G401.6 (cell line): ENCODE results near the gene RGS16.

Experiments
- FAIRE-seq: peaks from 2 replicates; lab custom pipeline; 2012; peaks lifted over from hg19 to GRCh38; lab: Jason Lieb, UNC

Gene RGS16

DNA sequence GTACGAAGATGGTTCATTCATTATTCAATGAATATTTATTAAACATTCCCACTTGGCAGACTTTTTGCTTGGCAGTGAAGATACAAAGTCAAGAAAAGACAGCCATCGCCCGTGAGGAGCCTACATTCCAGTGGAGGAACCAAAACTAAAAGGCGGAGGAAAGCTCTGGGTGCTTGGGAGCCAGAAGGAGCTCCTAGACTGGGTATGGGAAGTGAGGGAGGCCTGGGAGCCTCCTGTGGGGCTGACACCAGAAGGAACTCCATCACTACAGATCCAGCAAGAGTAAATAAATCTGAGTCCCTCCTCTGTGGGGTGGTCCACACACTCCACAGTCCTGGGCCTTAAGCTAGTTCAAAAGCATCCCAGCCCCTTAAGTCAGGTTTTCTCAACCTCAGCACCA lies 30.0 kb downstream of the RGS16 start:
- FAIRE-seq = no peak

- no peak for FAIRE-seq
Measured at GRCh38 chr1:182570611-182570970, 33.6 kb downstream of the RGS16 start.

DNA sequence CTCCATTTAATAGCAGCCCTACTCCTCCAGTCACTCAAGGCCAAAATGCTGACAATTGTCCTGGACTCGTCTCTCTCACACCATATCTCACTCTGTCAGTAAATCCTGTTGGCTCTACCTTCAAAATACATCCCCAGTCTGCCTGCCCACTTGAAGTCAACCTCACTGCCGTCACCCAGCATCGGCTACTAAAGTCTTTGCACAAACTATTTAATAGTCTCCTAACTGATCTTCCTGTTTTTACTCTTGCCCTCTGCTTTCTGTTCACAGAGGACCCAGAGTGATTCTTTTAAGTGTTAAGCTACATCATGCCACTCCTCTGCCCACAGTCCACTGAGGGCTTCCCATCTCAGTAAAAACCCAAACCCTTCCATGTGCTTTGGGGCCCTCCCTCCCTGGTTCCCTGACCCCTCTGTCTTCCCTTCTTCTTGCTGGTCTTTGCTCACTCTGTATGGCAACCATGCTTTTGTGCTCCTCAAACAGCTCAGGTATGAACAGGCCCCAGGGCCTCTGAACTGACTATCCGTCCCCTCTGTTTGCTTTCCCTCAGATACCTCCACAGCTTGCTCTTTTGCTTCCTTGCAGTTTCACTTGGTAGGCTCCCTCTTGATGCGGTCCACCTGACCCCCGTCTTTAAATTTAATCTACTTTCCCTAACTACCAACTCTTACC lies 34.1 kb downstream of the RGS16 start:
- no peak for FAIRE-seq

- no peak for FAIRE-seq
Measured at GRCh38 chr1:182568647-182569284, 35.4 kb downstream of the RGS16 start.

DNA sequence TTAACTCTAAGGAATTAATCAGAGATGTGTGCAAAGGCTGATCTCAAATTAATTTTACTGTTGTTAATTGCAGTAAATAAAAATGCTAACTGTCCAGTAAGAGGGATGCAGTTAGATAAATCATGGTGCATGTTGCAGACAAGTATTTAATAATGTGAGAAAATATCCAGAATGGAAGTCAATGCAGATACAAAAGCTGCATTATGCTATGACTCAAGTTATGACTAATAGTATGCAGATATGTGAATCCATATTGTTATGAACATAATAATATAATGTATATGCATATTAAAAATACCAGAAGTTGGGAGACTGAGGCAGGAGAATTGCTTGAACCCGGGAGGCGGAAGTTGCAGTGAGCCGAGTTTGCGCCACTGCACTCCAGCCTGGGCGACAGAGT lies 36.6 kb downstream of the RGS16 start:
- FAIRE-seq = no peak

GRCh38 chr1:182565537-182565936 lies 38.7 kb downstream of the RGS16 start:
- no peak for FAIRE-seq

- FAIRE-seq = no peak
Measured at GRCh38 chr1:182564406-182565004, 39.7 kb downstream of the RGS16 start.

DNA sequence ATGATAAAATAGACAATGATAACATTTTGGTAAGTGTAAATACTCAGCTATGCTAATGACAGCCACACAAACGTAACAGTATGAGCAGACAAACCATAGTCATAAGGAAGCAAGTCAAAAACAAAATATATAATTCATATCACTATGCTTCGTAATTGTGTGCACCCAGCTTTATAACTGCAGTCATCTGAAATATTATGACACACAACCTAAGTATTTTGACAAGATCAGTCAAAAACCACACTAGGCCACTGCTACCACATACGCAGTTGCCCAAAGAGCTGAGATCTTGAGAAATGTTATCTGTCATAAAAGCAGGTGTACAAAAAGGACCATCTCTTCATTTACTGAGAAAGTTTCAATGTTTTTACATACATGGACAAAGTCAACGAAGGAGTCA lies 41.1 kb downstream of the RGS16 start:
- no peak for FAIRE-seq

DNA sequence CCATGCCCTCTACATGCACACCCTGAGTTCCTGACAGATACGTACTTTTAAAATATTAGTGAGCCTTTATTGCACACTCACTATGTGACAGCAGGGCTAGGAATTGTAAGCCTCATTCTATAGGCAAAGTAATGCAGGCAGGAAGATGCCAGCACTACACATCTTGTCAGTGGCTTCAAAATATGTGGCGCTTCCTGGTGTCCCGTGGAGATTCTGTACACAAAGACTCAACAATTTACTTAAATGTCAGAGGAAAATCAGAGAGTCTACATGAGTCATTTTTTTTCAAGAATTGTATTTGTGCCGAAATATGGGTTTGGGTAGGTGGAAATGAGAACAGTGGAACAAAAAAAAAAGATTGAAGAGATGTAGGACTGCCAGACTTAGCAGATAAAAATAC lies 42.7 kb downstream of the RGS16 start:
- no peak for FAIRE-seq

DNA sequence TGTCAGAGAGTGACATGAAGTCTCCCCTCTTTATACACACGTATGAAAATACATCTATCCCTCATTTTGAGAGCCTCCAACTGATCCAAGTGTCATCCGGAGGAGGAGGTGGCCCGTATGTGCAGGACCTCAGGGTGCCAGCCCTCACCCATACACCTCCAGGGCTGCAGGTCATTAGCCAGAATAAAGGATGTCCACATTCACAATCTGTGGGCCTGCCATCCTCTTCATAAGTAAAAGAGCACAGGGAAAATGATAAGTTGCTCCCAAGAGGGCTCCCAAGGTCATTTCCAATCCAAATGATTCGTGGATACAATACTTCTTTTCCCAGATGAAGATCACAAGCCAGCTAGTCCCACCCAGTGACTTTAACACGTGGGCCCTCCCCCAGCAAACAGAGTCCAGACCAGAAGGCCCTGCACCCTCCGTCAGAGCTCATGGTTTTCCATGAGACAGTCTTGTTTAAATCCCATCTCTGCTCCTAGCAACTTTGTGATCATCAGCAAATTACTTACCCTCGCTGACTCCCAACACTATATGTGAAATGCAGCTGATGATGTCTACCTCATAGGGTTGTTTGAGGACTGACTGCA lies 43.7 kb downstream of the RGS16 start:
- FAIRE-seq = no peak

DNA sequence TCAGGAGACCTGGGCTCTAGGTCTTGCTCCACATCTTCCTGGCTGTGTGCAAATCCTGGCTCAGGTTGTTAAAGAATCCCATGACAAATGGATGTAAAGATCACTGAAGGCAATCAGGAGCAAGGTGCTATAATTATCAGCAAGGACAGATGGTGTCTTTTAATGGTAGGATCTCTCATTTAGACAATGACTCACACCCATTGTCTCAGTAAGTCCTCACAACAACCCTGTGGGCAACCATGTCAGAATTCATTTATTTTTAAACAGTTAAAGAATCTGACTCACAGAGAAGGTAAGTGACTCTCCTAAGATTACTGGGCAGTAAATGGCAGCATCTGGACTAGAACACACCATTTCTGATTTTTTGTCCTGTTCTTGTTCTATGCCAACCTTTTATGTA lies 47.9 kb downstream of the RGS16 start:
- no peak for FAIRE-seq

DNA sequence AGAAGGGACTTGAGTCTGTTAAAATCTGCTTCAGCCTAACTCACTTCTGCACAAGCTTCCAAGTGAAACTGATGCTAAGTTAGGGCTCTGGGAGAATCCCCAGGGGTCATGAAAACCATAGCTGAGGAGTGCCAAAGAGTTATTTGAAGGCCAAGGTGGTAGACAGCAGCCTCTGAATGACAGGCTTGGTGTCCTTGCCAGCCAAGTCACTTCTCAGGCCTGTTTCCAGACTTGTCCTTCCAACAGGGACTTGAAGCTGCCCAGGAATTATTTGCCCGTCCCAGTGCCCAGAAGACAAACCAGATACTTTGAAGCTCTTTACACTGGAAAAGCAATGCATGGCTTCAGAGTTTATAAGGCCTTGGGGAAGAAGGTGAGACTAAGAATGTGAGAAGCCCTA lies 48.7 kb downstream of the RGS16 start:
- no peak for FAIRE-seq

DNA sequence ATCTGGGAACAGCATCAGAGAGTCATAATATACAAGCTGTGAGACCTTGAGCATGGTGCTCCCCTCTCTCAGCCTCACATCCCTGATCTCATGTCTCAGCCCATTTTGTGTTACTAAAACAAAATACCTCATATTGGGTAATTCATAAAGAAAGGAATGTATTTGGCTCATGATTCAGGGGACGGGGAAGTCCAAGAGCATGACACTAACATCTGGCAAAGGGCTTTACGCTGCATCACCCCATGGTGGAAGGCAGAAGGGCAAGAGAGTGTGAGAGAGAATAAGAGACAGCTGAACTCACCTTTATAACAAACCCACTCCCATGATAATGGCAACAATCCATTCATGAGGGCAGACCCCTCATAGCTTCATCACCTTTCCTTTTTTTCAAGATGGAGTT lies 51.7 kb downstream of the RGS16 start:
- no peak for FAIRE-seq

DNA sequence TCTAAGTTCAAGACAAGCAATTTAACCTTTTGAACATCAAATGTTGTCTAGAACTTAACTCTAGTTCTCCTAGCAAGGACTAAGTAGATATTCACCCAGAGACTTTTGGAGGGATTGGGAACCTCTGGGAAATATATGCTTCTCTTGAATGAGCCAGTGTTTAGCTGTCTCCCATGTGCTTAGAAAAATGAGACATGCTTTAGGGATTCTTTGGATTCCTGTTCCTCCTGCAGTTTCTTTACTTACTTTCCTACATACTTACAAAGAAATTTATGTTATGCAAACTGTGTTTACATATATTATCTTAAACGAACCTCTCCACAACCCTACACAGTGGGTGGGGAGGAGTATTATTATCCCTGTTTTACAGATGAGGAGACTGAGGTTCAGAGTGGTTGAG lies 54.4 kb downstream of the RGS16 start:
- no peak for FAIRE-seq

- FAIRE-seq = no peak
Measured at GRCh38 chr1:182549346-182549745, 54.8 kb downstream of the RGS16 start.
